GM12873 (cell line): ENCODE data around the gene IQGAP2.

Source experiments
- TF ChIP-seq, protein P1 (sequence below): IDR thresholded peaks from 2 replicates; pipeline ENCODE4 v1.5.1; 2012; ENCODE audit warnings: low read depth, mild to moderate bottlenecking, moderate library complexity, low read length, control low read depth; ENCODE audit not compliant: insufficient read depth; ENCODE audit errors: missing control alignments

The IQGAP2 gene

GRCh38 chr5:76649140-76649539 lies 246.1 kb downstream of the IQGAP2 start:
- TF ChIP-seq, protein P1, sequence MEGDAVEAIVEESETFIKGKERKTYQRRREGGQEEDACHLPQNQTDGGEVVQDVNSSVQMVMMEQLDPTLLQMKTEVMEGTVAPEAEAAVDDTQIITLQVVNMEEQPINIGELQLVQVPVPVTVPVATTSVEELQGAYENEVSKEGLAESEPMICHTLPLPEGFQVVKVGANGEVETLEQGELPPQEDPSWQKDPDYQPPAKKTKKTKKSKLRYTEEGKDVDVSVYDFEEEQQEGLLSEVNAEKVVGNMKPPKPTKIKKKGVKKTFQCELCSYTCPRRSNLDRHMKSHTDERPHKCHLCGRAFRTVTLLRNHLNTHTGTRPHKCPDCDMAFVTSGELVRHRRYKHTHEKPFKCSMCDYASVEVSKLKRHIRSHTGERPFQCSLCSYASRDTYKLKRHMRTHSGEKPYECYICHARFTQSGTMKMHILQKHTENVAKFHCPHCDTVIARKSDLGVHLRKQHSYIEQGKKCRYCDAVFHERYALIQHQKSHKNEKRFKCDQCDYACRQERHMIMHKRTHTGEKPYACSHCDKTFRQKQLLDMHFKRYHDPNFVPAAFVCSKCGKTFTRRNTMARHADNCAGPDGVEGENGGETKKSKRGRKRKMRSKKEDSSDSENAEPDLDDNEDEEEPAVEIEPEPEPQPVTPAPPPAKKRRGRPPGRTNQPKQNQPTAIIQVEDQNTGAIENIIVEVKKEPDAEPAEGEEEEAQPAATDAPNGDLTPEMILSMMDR, result no peak

GRCh38 chr5:76652809-76653414 lies 249.8 kb downstream of the IQGAP2 start:
- TF ChIP-seq, protein P1, result no peak

DNA sequence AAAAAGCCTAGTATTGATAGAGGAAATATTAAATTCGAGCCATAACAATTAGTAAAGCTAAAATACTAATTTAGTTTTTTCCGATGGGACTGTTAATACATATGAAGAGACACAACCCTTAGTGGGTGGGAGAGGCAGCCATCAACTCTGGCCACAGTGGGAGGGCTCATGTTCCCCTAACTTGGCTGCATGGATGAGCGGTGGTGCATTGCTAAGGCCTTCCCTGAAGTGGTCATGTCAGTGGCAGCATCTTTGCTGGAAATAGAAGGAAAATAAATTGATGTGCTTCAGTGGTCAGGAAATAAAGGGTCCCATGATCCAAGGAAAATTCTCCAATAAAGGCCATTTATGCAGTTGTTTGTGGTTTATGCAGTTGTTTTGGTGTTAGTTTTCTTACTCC lies 254.0 kb downstream of the IQGAP2 start:
- TF ChIP-seq, protein P1, result no peak

GRCh38 chr5:76657683-76658311 lies 254.7 kb downstream of the IQGAP2 start:
- TF ChIP-seq, protein P1, result no peak

- TF ChIP-seq, protein P1, result no peak
Measured at GRCh38 chr5:76660360-76660759, 257.3 kb downstream of the IQGAP2 start.

DNA sequence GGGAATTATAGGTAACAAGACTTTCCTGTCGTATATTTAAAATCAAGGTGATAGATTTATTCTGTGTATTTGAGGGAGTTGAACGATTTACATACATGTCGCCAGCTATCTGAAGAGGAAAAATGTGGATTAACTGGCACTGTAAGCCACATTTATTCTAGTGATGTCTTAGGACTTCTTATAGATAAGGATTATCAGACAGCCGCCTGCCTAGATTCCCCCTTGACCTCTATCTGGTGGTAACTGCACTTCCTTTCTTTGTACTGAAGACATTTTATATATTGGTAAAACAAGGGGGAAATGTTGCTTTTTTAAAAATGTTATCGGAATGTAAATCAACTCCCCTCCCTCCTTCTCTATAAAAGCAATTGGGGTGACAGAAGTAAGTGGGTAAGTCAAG lies 259.4 kb downstream of the IQGAP2 start:
- TF ChIP-seq, protein P1, result no peak

DNA sequence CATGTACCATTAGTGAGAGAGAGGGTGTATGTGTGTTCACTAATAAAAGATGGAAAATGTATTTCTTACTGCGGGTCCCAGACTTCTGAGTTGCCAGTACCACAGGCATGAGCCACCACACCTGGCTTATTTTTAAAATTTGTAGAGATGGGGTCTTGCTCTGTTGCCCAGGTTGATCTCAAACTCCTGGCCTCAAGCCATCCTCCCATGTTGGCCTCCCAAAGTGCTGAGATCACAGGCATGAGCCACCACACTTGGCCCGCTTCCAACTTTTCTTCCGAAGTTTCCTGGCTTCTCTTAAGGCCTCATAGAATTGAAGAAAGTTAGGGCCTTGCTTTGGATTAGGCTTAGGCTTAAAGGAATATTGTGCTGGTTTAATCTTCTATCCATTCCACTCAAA lies 260.5 kb downstream of the IQGAP2 start:
- TF ChIP-seq, protein P1, result no peak
